HFFc6 (cell line): ENCODE measurements around the gene CILP2. TPM values are rescaled to one million over a fixed set of nuclear protein-coding genes. Genes with fewer than 3 reads are reported as not detected.
A peak's percentile ranks its signal among the peaks of the same experiment; 100 is the strongest.

Experiments used
- DNase-seq: peaks from one replicate; pipeline ENCODE4 v3.0.0-alpha.2; 2018
- H3K27ac Mint-ChIP-seq: 2 replicates; pipeline ENCODE4 v1.8.0; 2020; ENCODE audit warnings: mild to moderate bottlenecking, mixed read lengths
- H3K27me3 Mint-ChIP-seq: 2 replicates; pipeline ENCODE4 v1.8.0; 2021; ENCODE audit warnings: mild to moderate bottlenecking, moderate library complexity, mixed read lengths; ENCODE audit not compliant: insufficient read depth
- H3K36me3 Mint-ChIP-seq: 2 replicates; pipeline ENCODE4 v1.8.0; 2021; ENCODE audit warnings: low read depth, mixed read lengths
- H3K4me1 Mint-ChIP-seq: 2 replicates; pipeline ENCODE4 v1.8.0; 2020; ENCODE audit warnings: low read depth, mixed read lengths
- H3K4me3 Mint-ChIP-seq: 2 replicates; pipeline ENCODE4 v1.8.0; 2020; ENCODE audit warnings: mild to moderate bottlenecking, moderate library complexity, mixed read lengths
- H3K9me3 Mint-ChIP-seq: 2 replicates; pipeline ENCODE4 v1.8.0; 2020; ENCODE audit warnings: mild to moderate bottlenecking, mixed read lengths
- total RNA-seq, 6 experiments: library from RNA; stranded (reverse); fragmentation: NEBNext Ultra II Directional; extraction: Animal tissue kit (Norgen Biotek cat#: 25700); gene quantifications; 2 replicates in 1 of 6; 3 replicates in 5 of 6; pipeline ENCODE4 v1.2.3, GENCODE V29; 2021
- TF ChIP-seq, protein P1 (sequence below): fragments of 200-600 bp; sonication (generic); IDR thresholded peaks from 2 replicates; pipeline ENCODE4 v1.5.0; 2021; ENCODE audit warnings: antibody characterized with exemption, mild to moderate bottlenecking

CILP2 gene
- total RNA-seq, 6 experiments from 2014 or later, result 0.09 to 0.28 (median 0.15) TPM

DNA sequence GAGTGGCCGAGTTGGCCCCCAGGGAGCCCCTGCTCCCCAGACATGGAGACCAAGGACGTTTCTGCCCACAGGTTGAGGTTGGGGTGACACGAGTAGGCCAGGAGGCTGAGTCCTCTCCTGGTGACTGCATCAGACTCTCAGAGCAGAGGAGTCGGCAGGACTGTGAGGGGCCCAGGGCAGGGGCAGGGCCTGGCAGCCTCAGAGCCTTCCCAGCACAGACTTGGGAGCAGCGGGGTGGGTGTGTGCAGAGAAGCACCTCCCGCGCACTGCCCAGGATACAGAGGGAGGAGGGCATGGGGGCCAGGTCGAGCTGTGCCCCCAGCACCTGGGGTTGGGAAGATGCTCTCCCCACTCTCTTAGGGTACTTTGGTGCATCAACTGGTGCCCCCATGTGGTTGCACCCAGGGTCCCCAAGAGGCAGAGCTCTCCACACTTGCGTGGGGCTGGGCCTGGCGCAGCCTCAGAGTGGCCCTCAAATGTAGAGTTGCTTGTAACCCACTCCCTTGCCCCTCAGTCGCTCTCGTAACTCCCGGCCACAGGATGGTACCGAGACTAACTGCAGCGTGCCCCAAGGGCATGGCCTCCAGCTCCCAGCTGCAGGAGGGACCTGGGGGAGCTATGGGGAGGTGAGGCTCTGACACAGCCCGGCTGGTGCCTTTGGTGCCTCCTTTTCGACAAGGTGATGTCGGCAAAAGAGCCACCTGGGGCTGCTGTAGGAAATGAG lies 38.6 kb upstream of the CILP2 start:
- TF ChIP-seq, protein P1, sequence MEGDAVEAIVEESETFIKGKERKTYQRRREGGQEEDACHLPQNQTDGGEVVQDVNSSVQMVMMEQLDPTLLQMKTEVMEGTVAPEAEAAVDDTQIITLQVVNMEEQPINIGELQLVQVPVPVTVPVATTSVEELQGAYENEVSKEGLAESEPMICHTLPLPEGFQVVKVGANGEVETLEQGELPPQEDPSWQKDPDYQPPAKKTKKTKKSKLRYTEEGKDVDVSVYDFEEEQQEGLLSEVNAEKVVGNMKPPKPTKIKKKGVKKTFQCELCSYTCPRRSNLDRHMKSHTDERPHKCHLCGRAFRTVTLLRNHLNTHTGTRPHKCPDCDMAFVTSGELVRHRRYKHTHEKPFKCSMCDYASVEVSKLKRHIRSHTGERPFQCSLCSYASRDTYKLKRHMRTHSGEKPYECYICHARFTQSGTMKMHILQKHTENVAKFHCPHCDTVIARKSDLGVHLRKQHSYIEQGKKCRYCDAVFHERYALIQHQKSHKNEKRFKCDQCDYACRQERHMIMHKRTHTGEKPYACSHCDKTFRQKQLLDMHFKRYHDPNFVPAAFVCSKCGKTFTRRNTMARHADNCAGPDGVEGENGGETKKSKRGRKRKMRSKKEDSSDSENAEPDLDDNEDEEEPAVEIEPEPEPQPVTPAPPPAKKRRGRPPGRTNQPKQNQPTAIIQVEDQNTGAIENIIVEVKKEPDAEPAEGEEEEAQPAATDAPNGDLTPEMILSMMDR, result 0 out of 2 replicates have a peak, but pooled peaks have one; percentile 12
- no peaks in the 10 kb centered on the region for H3K4me1 Mint-ChIP-seq
- no peaks in the 10 kb centered on the region for H3K9me3 Mint-ChIP-seq
- peaks cover 10% of the 10 kb centered on the region for H3K36me3 Mint-ChIP-seq
- no peak overlapping the region for H3K27ac Mint-ChIP-seq
- no peak for DNase-seq
- no peak overlapping the region for H3K4me3 Mint-ChIP-seq
- H3K27me3 Mint-ChIP-seq, result no peaks in the 10 kb centered on the region

DNA sequence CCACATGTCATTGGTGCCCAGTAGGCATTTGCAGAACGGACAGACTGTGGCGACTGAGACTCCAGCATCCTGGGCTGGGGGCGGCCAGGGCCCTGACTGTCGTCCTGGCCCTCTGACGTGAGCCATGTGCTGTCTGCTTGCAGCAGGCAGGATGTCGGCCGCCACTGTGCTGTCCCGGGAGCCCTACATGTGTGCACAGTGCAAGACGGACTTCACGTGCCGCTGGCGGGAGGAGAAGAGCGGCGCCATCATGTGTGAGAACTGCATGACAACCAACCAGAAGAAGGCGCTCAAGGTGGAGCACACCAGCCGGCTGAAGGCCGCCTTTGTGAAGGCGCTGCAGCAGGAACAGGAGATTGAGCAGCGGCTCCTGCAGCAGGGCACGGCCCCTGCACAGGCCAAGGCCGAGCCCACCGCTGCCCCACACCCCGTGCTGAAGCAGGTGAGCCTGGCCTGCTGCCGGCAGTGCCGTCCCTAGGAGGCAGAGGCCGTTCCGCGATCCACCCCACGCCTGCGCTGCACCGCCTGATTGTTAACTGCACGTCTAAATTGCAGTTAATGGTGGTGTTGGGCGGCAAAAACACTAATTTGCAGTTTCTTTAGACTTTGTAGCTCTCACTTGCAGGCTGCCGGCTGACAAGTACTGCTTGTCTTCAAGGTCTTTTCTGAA lies 37.0 kb upstream of the CILP2 start:
- H3K4me3 Mint-ChIP-seq, result no peak overlapping the region
- H3K27me3 Mint-ChIP-seq, result no peaks in the 10 kb centered on the region
- no peak for DNase-seq
- TF ChIP-seq, protein P1, result no peak
- peaks cover 10% of the 10 kb centered on the region for H3K36me3 Mint-ChIP-seq
- H3K4me1 Mint-ChIP-seq, result no peaks in the 10 kb centered on the region
- no peaks in the 10 kb centered on the region for H3K9me3 Mint-ChIP-seq
- H3K27ac Mint-ChIP-seq, result no peak overlapping the region

DNA sequence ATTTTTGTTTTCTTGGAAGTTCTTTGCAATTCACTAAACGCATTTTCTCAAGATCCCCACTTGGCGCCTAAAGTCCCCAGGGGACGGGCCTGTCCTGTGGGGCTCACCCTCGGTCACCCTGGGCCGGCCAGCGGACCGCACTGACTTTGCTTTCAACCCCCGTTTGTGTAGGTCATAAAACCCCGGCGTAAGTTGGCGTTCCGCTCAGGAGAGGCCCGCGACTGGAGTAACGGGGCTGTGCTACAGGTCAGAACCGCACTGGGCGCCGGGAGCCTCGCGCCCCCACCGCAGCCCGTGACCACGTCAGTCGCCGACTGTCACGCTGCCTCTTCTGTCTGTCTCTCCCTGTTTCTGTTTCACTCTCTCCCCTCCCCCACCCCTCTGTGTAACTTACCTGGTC lies 36.3 kb upstream of the CILP2 start:
- H3K9me3 Mint-ChIP-seq, result no peaks in the 10 kb centered on the region
- no peaks in the 10 kb centered on the region for H3K27me3 Mint-ChIP-seq
- DNase-seq, result no peak
- H3K4me1 Mint-ChIP-seq, result no peaks in the 10 kb centered on the region
- H3K27ac Mint-ChIP-seq, result no peak overlapping the region
- TF ChIP-seq, protein P1, result no peak
- H3K36me3 Mint-ChIP-seq, result peaks cover 15% of the 10 kb centered on the region
- no peak overlapping the region for H3K4me3 Mint-ChIP-seq

DNA sequence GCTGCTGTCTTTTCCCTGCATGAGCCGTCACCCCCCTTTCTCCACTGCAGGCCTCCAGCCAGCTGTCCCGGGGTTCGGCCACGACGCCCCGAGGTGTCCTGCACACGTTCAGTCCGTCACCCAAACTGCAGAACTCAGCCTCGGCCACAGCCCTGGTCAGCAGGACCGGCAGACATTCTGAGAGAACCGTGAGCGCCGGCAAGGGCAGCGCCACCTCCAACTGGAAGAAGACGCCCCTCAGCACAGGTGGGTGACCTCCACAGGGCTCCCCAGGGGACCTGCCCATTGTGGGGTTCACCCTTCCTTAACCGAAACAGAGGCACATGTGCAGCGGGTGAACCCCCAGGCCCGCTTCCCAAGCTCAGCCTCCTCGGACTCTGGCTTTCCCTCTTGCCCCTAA lies 35.8 kb upstream of the CILP2 start:
- Mint-ChIP-seq H3K27me3 (no peaks in the 10 kb centered on the region), H3K36me3 (peaks cover 15% of the 10 kb centered on the region), H3K9me3 (no peaks in the 10 kb centered on the region), H3K4me1 (no peaks in the 10 kb centered on the region), H3K4me3 (no peak overlapping the region), H3K27ac (no peak overlapping the region)
- no peak for DNase-seq
- TF ChIP-seq, protein P1, result no peak

DNA sequence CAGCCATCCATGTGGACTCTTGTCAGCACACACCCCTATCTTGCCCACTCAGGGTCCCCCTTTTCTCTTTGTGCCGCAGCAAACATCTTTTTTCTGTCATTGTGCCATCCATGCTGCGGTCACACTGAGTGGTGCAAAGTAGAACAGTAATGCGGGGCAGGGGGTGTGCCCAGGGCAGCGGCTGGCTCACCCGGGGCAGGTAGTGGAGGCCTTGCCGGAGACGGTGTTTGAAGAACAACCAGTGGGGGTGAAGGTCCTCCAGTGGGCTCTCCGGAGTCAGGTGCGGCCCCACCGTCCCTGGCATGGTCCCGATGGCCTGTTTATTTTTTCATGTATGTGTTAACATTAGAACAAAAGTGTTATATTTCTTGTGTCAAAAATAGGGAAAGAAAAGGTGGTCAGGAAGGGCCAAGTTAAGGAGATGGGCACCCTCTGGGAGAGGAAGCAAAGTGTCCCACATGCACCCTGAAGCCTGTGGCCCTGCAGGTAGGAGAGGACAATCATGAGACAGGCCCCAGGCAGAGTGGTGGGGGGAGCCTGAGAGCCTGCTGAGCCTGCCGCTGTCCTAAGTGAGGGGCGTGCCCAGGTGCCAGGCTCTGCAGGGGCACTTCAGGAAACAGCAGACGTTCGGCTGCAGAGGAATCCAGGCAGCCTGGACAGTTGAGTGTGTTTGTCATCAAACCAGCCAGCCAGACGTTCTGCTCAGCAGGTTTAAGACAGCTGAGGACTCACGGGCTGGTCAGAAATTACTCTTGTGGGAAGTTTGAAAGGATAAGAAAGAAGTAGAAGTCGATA lies 35.1 kb upstream of the CILP2 start:
- H3K4me3 Mint-ChIP-seq, result no peak overlapping the region
- H3K27me3 Mint-ChIP-seq, result peaks cover 3% of the 10 kb centered on the region
- H3K9me3 Mint-ChIP-seq, result no peaks in the 10 kb centered on the region
- peaks cover 19% of the 10 kb centered on the region for H3K36me3 Mint-ChIP-seq
- no peak overlapping the region; the same call in 1 of the 2 replicates for H3K27ac Mint-ChIP-seq
- TF ChIP-seq, protein P1, result no peak
- no peaks in the 10 kb centered on the region for H3K4me1 Mint-ChIP-seq
- DNase-seq, result no peak
